Lower leg skin (tissue), 3 donors: Measurements from ENCODE around the gene TLR2.

ENCODE experiments used
- CTCF ChIP-seq, 3 donors: fragments of 450-650 bp; IDR thresholded peaks; one replicate each; pipeline ENCODE4 v1.5.1; 2016; ENCODE audit warnings: antibody characterized with exemption in 3 of 3, mild to moderate bottlenecking in 3 of 3, moderate library complexity in 2 of 3
- POLR2A ChIP-seq, 2 donors: fragments of 450-650 bp; IDR thresholded peaks; one replicate each; pipeline ENCODE4 v1.6.1; 2016 to 2017; ENCODE audit warnings: antibody characterized with exemption in 2 of 2, mild to moderate bottlenecking in 1 of 2, moderate library complexity in 1 of 2

- TF ChIP-seq CTCF (IDR thresholded peaks at IDR 0.05) (no peak), POLR2A (IDR thresholded peaks at IDR 0.05) (no peak)
These were observed 15.4 kb upstream of the TLR2 start for GRCh38 chr4:153668647-153669046.
